ENCODE results near the gene EP300.

DNA sequence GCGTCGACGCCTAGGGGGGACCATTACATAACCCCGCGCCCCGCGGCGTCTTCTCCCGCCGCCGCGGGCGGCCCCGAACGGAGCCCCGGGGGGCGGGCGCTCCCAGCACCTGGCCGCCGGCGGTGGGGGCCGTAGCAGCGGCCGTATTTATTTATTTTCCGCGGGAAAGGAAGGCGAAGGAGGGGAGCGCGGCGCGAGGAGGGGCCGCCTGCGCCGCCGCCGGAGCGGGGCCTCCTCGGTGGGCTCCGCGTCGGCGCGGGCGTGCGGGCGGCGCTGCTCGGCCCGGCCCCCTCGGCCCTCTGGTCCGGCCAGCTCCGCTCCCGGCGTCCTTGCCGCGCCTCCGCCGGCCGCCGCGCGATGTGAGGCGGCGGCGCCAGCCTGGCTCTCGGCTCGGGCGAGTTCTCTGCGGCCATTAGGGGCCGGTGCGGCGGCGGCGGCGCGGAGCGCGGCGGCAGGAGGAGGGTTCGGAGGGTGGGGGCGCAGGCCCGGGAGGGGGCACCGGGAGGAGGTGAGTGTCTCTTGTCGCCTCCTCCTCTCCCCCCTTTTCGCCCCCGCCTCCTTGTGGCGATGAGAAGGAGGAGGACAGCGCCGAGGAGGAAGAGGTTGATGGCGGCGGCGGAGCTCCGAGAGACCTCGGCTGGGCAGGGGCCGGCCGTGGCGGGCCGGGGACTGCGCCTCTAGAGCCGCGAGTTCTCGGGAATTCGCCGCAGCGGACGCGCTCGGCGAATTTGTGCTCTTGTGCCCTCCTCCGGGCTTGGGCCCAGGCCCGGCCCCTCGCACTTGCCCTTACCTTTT lies at the start of gene EP300:
- TF ChIP-seq, protein P1, sequence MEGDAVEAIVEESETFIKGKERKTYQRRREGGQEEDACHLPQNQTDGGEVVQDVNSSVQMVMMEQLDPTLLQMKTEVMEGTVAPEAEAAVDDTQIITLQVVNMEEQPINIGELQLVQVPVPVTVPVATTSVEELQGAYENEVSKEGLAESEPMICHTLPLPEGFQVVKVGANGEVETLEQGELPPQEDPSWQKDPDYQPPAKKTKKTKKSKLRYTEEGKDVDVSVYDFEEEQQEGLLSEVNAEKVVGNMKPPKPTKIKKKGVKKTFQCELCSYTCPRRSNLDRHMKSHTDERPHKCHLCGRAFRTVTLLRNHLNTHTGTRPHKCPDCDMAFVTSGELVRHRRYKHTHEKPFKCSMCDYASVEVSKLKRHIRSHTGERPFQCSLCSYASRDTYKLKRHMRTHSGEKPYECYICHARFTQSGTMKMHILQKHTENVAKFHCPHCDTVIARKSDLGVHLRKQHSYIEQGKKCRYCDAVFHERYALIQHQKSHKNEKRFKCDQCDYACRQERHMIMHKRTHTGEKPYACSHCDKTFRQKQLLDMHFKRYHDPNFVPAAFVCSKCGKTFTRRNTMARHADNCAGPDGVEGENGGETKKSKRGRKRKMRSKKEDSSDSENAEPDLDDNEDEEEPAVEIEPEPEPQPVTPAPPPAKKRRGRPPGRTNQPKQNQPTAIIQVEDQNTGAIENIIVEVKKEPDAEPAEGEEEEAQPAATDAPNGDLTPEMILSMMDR (IDR thresholded peaks at IDR 0.05; ENCODE audit: borderline replicate concordance, extremely low read depth, low read length, poor library complexity, severe bottlenecking), result peak; percentile 29
- no peak for TF ChIP-seq EZH2 (IDR thresholded peaks at IDR 0.05; ENCODE audit: borderline replicate concordance, low read depth, low read length, severe bottlenecking)

All from DND-41 (cell line).